Activated CD4-positive, alpha-beta memory T cell treated with anti-CD3 and anti-CD28 coated beads for 36 hours (primary cell): ENCODE results near the gene RARB. TPM values are rescaled to one million over a fixed set of nuclear protein-coding genes. Genes with fewer than 3 reads are reported as not detected.

Experiments used
- CTCF ChIA-PET: fragments of 350-600 bp; sonication (Branson Sonifier 250); formaldehyde crosslinking; loops from one replicate; lab custom pipeline; 2021; ENCODE audit warnings: antibody characterized with exemption, inconsistent platforms; lab: Charles Lee
- POLR2A ChIA-PET: fragments of 350-600 bp; sonication (Branson Sonifier 250); formaldehyde crosslinking; loops from one replicate; lab custom pipeline; 2021; ENCODE audit warnings: antibody characterized with exemption; lab: Charles Lee
- DNase-seq: peaks from one replicate; pipeline ENCODE4 v3.0.0-alpha.2; 2020
- H3K27ac Mint-ChIP-seq: one replicate; pipeline ENCODE4 v1.8.0; 2021; ENCODE audit warnings: mixed read lengths
- H3K27me3 Mint-ChIP-seq: one replicate; pipeline ENCODE4 v1.8.0; 2021; ENCODE audit warnings: mixed read lengths
- H3K36me3 Mint-ChIP-seq: one replicate; pipeline ENCODE4 v1.8.0; 2021; ENCODE audit warnings: mixed read lengths
- H3K4me1 Mint-ChIP-seq: one replicate; pipeline ENCODE4 v1.8.0; 2021; ENCODE audit warnings: low read depth, mixed read lengths
- H3K4me3 Mint-ChIP-seq: one replicate; pipeline ENCODE4 v1.8.0; 2021; ENCODE audit warnings: mild to moderate bottlenecking, mixed read lengths
- H3K9me3 Mint-ChIP-seq: one replicate; pipeline ENCODE4 v1.8.0; 2021; ENCODE audit warnings: mixed read lengths
- intact Hi-C: fragments of 100-400 bp; cut with micrococcal nuclease; formaldehyde crosslinking; loops from one replicate; pipeline ENCODE4 v1.15.1; 2023
- total RNA-seq, 2 experiments: library from RNA; stranded (reverse); gene quantifications; one replicate each; pipeline ENCODE4 v1.2.3, GENCODE V29; 2021

Gene RARB
- total RNA-seq, 2 experiments from 2014 or later = not detected

DNA sequence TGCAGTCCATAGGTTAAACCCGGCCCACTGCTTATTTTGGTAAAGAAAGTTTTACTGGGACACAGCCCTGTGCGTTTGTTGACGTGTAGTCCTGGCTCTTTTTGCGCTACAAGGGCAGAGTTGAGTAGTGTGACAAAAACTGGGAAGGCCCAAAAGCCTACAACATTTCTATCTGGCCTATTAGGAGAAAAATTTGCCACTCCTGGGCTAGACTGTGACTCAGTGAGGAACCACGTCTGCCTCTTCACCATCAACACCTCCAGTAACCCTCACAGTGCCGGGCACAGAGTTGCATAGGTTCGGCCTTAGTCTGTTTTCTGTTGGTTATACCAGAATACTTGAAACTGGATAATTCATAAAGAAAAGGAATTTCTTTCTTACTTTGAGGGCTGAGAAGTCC, 126.3 kb downstream of the RARB start:
- H3K27me3 Mint-ChIP-seq = no peaks in the 10 kb centered on the region
- no peaks in the 10 kb centered on the region for H3K4me1 Mint-ChIP-seq
- CTCF ChIA-PET = no interaction called here
- H3K36me3 Mint-ChIP-seq = no peaks in the 10 kb centered on the region
- no peak overlapping the region for H3K27ac Mint-ChIP-seq
- no peaks in the 10 kb centered on the region for H3K9me3 Mint-ChIP-seq
- intact Hi-C loops = no loop called here
- POLR2A ChIA-PET = no interaction called here
- H3K4me3 Mint-ChIP-seq = no peak overlapping the region
- no peak for DNase-seq

DNA sequence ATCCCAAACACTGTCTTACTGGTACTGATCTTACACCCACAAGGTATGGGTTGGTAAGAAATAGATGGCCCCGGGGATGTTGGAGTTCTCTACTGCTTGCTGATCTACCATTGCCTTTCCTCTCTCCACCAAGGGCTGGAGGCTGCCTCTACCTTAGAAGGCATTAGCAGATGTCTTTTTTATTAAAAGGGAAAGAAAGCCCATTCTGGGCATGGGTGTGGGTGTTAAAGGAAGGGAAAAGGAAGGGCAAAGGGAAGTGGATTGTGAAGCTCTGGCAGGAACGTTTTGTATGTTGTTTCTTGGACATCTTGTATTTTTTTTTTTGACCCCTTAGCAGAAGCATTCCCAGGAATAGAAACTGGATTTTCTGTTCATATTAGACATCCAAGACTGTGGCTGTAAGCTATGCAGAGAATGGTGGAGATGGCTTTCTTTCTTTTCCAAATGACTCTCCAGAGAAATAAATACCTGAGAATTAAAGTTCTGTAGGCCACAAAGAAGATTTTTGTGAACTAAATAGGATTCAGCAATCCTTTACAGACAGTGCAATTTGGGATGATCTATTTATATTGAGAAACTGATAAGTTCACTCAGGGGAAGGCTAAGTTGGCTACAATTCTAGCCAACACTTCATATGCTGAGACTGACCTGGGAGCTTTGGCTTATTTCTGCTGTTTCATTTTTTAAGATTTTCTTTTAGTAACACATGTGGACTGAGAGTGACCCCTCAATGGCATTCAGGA, 127.8 kb downstream of the RARB start:
- H3K27ac Mint-ChIP-seq = no peak overlapping the region
- POLR2A ChIA-PET = no interaction called here
- DNase-seq = no peak
- CTCF ChIA-PET = no interaction called here
- intact Hi-C loops = no loop called here
- no peaks in the 10 kb centered on the region for H3K4me1 Mint-ChIP-seq
- no peaks in the 10 kb centered on the region for H3K36me3 Mint-ChIP-seq
- H3K4me3 Mint-ChIP-seq = no peak overlapping the region
- no peaks in the 10 kb centered on the region for H3K9me3 Mint-ChIP-seq
- H3K27me3 Mint-ChIP-seq = no peaks in the 10 kb centered on the region

DNA sequence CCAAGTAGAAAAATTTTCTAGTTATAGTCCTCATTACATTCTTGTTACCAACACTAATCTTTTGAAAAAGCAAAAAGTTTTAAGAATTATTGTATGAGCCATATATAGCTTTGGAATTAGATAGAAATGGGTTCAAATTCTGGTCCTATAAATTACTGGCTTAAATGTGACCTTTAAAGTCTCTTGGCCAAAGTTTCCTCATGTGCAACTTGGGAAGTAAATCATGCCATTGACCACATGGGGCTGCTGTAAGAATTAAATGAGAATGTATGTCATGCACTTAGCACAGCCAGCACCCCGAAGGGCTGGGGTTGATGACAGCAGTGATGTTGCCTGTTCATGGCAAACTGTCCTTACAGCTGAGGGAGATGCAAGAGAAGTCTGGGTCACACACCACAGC, 128.4 kb downstream of the RARB start:
- H3K27ac Mint-ChIP-seq = no peak overlapping the region

GRCh38 chr3:25557694-25558093, 129.6 kb downstream of the RARB start:
- Mint-ChIP-seq H3K9me3 (no peaks in the 10 kb centered on the region), H3K27me3 (no peaks in the 10 kb centered on the region), H3K36me3 (no peaks in the 10 kb centered on the region), H3K4me1 (no peaks in the 10 kb centered on the region), H3K4me3 (no peak overlapping the region), H3K27ac (no peak overlapping the region)
- intact Hi-C loops = no loop called here
- POLR2A ChIA-PET = no interaction called here
- DNase-seq = no peak
- CTCF ChIA-PET = no interaction called here

More for the DNA sequence above, 128.4 kb downstream of the RARB start:
- DNase-seq = no peak
- Mint-ChIP-seq H3K36me3 (no peaks in the 10 kb centered on the region), H3K9me3 (no peaks in the 10 kb centered on the region), H3K4me1 (no peaks in the 10 kb centered on the region), H3K4me3 (no peak overlapping the region), H3K27me3 (no peaks in the 10 kb centered on the region)
- ChIA-PET CTCF (no interaction called here), POLR2A (no interaction called here)
- intact Hi-C loops = no loop called here

DNA sequence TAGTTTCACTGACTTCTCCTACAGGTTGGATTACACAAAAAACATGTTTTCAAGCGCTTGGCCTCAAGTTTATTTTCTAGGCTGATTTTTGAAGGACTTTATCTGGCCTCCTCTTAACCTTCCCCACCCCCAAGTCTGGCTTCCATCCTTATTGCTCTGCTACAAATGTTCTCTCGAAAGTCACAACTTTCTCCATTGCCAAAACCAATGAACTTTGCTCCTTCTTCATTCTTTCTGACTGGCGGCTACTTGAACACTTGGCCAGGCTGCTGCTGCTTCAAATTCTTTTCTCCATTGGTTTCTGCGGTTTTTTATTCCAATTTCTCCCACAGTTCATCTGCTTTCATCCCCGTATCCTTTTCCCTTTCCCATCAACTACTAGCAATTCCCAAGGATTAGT, 130.1 kb downstream of the RARB start:
- ChIA-PET CTCF (no interaction called here), POLR2A (no interaction called here)
- H3K36me3 Mint-ChIP-seq = no peaks in the 10 kb centered on the region
- H3K27ac Mint-ChIP-seq = no peak overlapping the region
- no peaks in the 10 kb centered on the region for H3K9me3 Mint-ChIP-seq
- no peak overlapping the region for H3K4me3 Mint-ChIP-seq
- H3K27me3 Mint-ChIP-seq = no peaks in the 10 kb centered on the region
- DNase-seq = no peak
- H3K4me1 Mint-ChIP-seq = no peaks in the 10 kb centered on the region
- intact Hi-C loops = no loop called here

GRCh38 chr3:25558796-25559195, 130.7 kb downstream of the RARB start:
- H3K9me3 Mint-ChIP-seq = no peaks in the 10 kb centered on the region
- ChIA-PET POLR2A (no interaction called here), CTCF (no interaction called here)
- H3K27me3 Mint-ChIP-seq = no peaks in the 10 kb centered on the region
- no peak overlapping the region for H3K27ac Mint-ChIP-seq
- no peaks in the 10 kb centered on the region for H3K4me1 Mint-ChIP-seq
- no peaks in the 10 kb centered on the region for H3K36me3 Mint-ChIP-seq
- intact Hi-C loops = no loop called here
- no peak for DNase-seq
- no peak overlapping the region for H3K4me3 Mint-ChIP-seq

DNA sequence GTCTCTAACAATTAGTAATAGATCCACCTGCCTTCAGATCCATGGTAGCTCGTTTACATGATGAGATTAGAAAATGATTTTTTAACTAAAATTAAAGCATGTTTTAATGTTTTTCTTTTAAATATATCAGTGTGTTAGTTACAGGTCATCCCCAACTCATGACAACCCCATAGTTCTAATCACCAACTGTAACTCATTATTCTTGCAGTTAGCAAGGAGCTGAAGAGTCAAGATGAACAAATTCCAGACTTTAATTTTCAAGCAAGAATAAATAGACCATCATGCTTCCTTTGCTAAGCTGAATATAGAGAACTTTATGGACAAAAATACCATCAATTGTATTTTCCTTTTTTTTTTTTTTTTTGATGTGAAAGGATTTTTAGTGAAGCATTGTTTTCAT, 135.5 kb downstream of the RARB start:
- CTCF ChIA-PET = no interaction called here

GRCh38 chr3:25564075-25564474, 136.0 kb downstream of the RARB start:
- Mint-ChIP-seq H3K27ac (no peak overlapping the region), H3K36me3 (no peaks in the 10 kb centered on the region), H3K4me3 (no peak overlapping the region), H3K4me1 (no peaks in the 10 kb centered on the region), H3K27me3 (no peaks in the 10 kb centered on the region), H3K9me3 (no peaks in the 10 kb centered on the region)
- intact Hi-C loops = no loop called here
- ChIA-PET POLR2A (no interaction called here), CTCF (no interaction called here)
- DNase-seq = no peak

More for the DNA sequence above, 135.5 kb downstream of the RARB start:
- H3K9me3 Mint-ChIP-seq = no peaks in the 10 kb centered on the region
- intact Hi-C loops = no loop called here
- POLR2A ChIA-PET = no interaction called here
- no peaks in the 10 kb centered on the region for H3K27me3 Mint-ChIP-seq
- H3K36me3 Mint-ChIP-seq = no peaks in the 10 kb centered on the region
- H3K4me1 Mint-ChIP-seq = no peaks in the 10 kb centered on the region
- no peak overlapping the region for H3K4me3 Mint-ChIP-seq
- DNase-seq = no peak
- H3K27ac Mint-ChIP-seq = no peak overlapping the region

GRCh38 chr3:25565807-25566206, 137.7 kb downstream of the RARB start:
- H3K27ac Mint-ChIP-seq = no peak overlapping the region
- no peaks in the 10 kb centered on the region for H3K27me3 Mint-ChIP-seq
- no peaks in the 10 kb centered on the region for H3K9me3 Mint-ChIP-seq
- intact Hi-C loops = no loop called here
- no peak overlapping the region for H3K4me3 Mint-ChIP-seq
- H3K36me3 Mint-ChIP-seq = no peaks in the 10 kb centered on the region
- no peaks in the 10 kb centered on the region for H3K4me1 Mint-ChIP-seq
- DNase-seq = no peak
- ChIA-PET POLR2A (no interaction called here), CTCF (no interaction called here)

DNA sequence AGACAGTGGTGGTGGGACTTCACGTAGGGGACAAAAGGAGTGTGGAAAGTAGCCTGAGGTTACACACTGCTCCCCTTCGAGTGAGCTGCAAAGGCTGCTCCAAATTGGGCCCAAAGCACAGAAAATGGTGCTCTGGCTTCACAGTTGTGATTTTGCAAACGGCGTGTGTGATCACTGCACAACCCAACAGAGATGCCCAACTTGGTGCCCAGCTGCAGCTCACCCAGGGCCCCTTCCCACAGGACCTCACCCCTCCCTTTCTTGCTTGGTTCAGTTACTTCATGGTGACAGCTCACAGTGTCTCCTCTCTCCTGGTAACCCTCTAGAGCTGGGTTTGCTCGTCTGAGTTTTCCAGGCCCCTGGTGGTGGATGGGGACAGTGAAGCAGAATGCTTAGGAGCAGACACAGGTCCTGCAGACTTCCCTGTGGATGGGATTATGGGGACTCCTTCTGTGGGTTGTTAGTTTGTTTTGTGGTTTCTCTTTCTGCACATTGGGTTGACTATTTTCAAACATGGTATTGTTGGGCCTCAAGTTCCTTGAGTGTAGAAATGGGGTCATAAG, 138.4 kb downstream of the RARB start:
- Mint-ChIP-seq H3K27ac (no peak overlapping the region), H3K9me3 (no peaks in the 10 kb centered on the region)

GRCh38 chr3:25567388-25567787, 139.3 kb downstream of the RARB start:
- no peak for DNase-seq
- no peak overlapping the region for H3K27ac Mint-ChIP-seq
- no peaks in the 10 kb centered on the region for H3K36me3 Mint-ChIP-seq
- H3K9me3 Mint-ChIP-seq = no peaks in the 10 kb centered on the region
- no peaks in the 10 kb centered on the region for H3K4me1 Mint-ChIP-seq
- ChIA-PET POLR2A (no interaction called here), CTCF (no interaction called here)
- intact Hi-C loops = no loop called here
- H3K27me3 Mint-ChIP-seq = no peaks in the 10 kb centered on the region
- no peak overlapping the region for H3K4me3 Mint-ChIP-seq

More for the DNA sequence above, 138.4 kb downstream of the RARB start:
- H3K36me3 Mint-ChIP-seq = no peaks in the 10 kb centered on the region
- no peak for DNase-seq
- H3K27me3 Mint-ChIP-seq = no peaks in the 10 kb centered on the region
- no peaks in the 10 kb centered on the region for H3K4me1 Mint-ChIP-seq
- H3K4me3 Mint-ChIP-seq = no peak overlapping the region
- CTCF ChIA-PET = no interaction called here
- POLR2A ChIA-PET = no interaction called here
- intact Hi-C loops = no loop called here

DNA sequence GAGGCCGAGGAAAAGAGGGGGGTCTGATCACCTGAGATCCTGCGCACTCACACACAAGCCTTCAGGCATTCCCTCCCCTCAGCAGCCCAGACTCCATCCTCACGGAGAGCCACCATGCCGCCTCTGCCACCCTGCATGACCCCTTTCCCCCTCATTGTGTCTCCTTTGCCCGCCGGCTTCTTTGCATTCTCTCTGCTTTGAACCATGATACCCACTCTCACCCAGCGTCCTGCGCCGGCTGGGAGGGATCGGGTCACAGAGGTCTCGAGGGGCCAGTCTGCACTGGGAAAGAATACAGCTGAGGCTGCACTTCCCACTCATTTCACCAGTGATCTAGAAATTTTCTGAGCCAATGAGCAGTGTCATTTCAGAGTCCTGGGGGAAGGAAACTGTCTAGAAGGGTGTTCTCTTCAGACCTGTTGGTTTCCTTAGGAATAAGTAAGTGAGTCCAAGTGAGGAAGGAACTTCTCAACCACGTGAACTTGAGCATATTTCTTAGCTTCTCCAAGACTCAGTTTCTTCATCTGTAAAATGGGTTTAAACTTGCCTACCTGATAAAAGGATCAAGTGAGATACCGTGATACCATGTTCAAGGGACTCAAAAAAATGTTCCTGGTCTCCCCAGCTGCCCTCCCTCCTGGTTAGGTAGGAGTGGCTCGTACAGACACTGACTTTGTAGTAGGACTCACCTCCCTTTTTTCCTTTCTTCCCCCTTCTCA, 139.9 kb downstream of the RARB start:
- CTCF ChIA-PET = no interaction called here
- no peaks in the 10 kb centered on the region for H3K27me3 Mint-ChIP-seq
- no peak overlapping the region for H3K27ac Mint-ChIP-seq
- no peak overlapping the region for H3K4me3 Mint-ChIP-seq
- no peak for DNase-seq
- no peaks in the 10 kb centered on the region for H3K4me1 Mint-ChIP-seq
- no peaks in the 10 kb centered on the region for H3K36me3 Mint-ChIP-seq
- intact Hi-C loops = no loop called here
- POLR2A ChIA-PET = no interaction called here
- no peaks in the 10 kb centered on the region for H3K9me3 Mint-ChIP-seq
